Suppressor macrophage treated with lipopolysaccharide for 4 hours (primary cell): ENCODE results near the gene C11orf54.

Source experiments
- DNase-seq: peaks from one replicate; pipeline ENCODE4 v3.0.0-alpha.2; 2020

Gene C11orf54

DNA sequence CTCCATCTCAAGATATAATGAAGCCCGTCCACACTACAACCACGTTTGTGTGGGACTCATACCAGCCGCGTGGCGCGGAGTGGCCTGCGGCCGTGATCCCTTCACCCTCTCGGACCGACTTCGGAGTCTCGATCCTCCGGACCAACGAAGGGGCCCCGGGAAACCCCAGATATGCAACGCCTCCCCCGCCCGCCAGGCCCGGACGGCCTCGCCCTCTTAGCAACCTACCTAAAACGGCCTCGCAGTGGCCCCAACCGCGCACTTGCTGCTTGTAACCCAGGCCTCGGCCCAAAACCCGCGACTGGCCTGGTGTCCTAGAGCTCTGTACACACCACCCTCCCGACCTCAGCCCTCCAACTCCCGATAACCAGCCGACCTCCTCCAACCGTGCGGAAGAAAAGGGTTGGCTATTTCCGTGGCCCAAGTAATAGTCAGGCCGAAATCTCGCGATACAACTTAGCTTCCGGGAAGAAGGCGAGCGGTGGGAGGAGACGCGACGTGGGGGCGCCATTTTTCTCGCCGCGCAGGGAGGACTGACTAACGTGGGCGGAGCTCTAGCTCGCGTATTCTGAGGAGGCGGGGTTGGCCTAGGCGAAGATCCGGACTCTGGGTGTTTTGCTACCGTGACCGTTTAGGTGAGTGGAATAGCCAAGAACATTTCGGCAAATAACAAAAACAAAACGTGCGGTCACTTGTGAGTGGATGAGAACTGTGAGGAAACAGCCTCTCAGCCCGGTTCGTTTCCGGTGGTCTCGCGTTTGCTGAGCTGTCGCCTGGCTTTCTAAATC lies at the start of gene C11orf54, which contains the start of gene TAF1D:
Gene C11orf54, plus strand, starts transcription at position 579 of the 788 bp plus-strand sequence. CDS start 5,722 bp downstream, outside the sequence.
Gene TAF1D, minus strand, starts transcription at position 402 of the 788 bp plus-strand sequence. CDS start 2,191 bp downstream, outside the sequence.
- DNase-seq: peak; percentile 99

DNA sequence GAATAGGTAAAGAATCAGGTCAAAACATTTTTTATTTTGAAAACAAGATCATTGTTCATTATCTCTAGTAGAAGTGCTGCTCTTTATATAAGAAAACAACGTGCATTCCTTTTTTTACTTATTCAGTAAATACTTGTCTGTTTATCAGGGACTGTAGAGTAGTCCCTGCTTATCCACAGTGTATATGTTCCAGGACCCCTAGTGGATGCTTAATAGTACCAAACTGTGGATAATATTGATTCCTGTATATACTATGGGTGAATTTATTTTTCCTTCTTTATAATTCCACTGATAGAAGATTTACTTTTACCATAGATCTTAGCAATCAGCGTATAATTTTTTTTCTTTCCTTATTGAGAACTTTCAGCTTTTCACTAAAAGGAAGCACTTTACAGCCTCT lies 47.4 kb upstream of the C11orf54 start:
- DNase-seq: no peak

DNA sequence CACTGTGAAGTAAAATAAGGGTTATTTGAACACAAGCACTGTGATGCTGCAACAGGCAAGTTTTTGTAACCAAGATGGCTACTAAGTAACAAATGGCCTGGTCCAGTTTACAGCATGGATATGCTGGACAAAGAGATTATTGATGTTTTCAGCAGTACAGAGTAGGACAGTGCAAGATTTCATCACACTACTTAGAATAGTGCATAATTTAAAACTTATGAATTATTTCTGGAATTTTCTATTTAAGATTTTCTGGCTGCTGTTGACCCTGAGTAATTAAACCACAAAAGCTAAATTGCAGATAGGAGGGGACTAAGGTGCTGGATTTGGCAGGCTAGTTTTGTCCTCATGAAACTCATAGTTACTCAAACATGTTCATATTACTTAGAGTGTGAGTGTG lies 46.9 kb upstream of the C11orf54 start:
- no peak for DNase-seq

DNA sequence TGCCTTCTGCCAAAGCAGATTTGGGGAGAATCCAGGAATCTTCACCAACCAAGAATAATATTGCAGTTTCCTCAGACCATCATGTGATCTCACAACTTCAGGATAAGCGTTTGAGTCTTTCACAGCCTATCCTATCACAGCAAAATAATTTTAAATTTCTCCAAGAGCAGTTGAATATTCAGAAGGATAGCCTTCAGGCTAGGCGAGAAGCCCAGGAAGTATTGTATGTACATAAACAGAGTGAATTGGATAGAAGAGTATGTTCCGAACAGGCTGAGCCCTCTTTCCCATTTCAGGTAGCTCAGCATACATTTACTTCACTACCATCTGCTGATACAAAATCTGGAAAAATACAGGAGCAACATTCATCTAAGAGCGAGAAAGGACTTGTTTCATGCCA lies 43.9 kb upstream of the C11orf54 start:
- DNase-seq: no peak

DNA sequence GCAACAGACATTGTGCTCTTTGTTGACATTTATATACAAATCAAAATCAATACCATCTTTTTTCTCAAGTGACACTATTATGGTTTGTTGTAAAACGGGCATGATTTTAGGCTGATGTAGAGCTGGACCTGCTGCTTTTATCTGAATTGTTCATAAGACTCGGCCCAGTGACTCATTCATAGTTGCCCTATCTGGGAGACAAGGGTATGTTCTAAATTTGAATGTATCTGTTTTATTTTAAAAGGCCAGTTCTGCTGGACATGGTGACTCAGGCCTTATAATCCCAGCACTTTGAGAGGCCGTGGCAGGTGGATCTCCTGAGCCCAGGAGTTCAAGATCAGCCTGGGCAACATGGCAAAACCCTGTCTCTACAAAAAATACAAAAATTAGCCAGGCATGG lies 40.6 kb upstream of the C11orf54 start:
- no peak for DNase-seq

DNA sequence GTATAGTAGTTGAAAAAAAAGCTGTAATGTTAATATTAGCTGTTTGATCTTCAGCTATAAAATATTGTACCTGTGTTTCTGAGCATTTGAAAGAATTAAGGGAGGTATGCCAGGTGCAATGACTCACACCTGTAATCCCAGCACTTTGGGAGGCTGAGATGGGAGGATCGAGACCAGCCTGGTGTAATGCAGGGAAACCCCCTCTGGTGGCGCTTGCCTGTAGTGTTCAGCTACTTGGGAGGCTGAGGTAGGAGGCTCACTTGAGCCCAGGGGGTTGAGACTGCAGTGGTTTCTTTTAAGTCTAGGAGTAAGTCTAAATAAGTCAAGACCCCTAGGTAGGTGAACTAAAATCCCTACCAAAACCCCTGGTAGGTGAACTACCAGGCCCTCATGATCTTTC lies 37.2 kb upstream of the C11orf54 start:
- DNase-seq: no peak

DNA sequence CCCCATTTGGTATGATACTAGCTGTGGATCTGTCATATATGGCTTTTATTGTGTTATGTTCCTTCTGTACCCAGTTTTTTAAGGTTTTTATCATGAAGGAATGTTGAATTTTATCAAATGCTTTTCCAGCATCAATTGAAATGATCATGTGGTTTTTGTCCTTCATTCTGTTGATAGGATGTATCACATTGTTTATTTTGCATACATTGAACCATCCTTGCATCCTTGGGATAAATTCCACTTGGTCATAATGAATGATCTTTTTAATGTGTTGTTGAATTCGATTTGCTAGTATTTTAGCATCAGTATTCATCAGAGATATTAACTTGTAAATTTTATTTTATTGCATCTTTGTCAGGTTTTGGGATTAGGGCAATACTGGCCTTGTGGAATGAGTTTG lies 31.2 kb upstream of the C11orf54 start:
- no peak for DNase-seq

DNA sequence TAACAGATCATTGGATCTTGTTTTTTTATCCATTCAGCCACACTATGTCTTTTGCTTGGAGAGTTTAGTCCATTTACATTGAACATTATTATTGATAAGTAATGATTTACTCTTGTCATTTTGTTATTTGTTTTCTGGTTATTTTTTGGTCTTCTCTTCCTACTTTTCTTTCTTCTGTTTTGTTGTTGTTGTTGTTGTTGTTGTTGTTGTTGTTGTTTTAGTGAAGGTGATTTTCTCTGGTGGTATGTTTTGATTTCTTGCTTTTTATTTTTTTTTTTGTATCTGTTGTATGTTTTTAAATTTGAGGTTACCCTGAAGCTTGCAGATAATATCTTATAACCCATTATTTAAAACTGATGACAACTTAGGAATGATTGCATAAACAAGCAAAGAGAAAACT lies 28.8 kb upstream of the C11orf54 start:
- DNase-seq: no peak

DNA sequence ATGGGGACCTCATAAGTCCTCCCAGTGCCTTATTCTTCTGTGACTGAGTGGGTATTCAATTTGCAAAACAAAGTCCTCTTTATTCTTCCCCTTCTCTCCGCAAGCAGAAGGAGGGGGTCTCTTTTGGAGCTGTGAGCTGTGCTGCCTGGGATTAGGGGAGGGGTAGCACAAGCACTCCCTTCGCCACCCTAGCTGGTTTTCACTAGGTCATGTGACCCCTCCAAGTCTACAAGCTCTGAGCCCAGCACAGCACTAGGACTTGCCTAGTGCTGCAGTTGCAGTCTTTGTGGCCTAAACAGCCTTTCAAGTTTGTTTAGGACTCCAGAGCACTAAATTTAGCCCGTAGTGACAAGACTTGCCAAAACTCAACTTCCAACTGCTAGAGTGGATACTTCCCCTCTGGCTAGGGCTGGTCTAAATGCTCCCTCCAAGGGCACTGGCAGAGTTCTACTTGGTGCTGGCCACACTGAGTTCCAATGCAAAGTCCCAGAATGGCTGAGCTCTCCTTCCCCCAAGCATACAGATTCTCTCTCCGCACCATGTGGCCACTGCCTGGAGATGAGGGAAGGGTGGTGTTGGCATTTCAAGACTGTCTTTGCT lies 25.6 kb upstream of the C11orf54 start:
- no peak for DNase-seq

DNA sequence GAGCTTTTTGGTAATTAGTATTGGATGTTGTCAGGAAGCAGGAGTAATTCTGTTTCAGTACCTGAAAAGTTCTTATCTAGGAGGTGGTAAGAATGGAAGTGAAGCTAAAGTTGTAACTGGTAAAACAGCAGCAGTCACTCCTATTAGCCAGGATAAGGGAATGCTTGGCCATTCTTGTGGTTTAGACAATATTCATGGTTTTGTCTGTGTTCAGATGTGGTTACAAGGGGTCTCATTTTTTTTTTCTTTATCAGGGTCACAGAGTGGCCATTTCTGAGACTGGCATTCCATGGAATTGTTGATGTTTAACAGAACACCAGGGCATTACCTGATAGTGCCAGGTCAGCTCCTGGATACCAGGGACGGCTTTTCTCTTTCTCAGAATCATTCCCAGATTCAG lies 24.0 kb upstream of the C11orf54 start:
- DNase-seq: no peak

DNA sequence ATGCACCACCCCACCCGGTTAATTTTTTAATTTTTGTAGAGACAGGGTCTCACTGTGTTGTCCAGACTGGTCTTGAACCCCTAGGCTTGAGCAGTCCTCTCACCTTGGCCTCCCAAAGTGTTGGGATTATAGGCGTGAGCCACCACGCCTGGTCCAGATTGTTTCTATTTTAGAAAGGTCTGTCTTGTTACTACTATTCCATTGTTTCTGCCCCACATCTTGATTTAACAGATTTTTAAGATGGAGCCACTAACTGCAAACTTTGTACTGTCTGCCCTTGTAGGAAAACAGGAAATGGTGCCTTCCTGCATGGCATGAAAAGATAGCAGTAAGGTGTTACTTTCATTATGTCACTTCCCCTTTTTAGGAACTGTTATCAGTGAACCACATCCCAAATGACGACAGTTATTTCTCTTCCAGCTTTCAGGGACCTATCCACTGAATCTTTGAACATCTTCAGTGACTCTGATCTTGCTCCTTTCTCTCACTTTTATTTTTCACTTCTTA lies 23.4 kb upstream of the C11orf54 start:
- DNase-seq: no peak

DNA sequence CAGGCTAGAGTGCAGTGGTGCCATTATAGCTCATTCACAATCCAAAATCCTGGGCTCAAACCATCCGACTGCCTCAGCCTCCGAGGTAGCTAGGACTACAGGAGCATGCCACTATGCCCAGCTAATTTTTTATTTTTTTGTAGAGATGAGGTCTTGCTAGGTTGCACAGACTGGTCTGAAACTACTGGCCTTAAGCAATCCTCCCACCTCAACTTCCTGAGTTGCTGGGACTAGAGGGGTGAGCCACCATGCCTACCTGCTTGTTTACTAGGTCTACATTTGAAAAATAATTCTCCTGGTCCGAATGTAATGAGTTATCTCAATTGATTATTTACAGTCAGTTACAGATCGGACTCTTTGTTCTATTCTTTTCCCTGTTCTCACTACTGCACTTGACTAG lies 22.2 kb upstream of the C11orf54 start:
- no peak for DNase-seq

DNA sequence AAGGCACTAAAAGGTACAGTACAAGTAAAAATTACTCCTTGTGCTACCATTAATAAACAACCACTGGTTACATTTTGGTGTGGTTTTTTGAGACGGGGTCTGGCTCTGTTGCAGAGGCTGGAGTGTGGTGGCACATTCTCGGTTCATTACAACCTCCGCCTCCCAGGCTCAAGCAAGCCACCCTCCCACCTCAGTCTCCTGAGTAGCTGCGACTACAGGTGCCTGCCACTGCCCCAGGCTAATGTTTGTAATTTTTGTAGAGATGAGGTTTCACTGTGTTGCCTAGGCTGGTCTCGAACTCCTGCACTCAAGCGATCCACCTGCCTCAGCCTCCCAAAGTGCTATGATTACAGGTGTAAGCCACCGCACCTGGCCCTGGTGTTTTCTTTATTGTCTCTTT lies 20.9 kb upstream of the C11orf54 start:
- no peak for DNase-seq

DNA sequence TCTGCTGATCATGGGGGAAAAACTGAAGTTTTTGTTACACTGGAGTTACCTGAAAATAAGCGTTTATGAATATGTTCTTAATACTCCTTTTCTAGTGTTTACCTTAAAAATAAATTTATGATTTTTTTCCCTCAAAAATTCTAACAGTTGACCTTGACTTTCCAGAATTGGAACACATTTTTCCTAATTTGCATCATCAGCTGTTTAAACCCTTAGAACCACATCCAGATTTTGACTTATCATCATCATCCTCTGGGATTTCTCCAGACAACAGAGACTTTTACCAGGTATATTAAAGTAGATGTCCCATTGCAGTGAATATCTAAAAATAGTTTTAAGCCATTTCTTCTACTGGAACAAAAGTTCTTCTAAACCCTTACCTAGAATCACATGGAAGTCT lies 17.4 kb upstream of the C11orf54 start:
- DNase-seq: no peak

DNA sequence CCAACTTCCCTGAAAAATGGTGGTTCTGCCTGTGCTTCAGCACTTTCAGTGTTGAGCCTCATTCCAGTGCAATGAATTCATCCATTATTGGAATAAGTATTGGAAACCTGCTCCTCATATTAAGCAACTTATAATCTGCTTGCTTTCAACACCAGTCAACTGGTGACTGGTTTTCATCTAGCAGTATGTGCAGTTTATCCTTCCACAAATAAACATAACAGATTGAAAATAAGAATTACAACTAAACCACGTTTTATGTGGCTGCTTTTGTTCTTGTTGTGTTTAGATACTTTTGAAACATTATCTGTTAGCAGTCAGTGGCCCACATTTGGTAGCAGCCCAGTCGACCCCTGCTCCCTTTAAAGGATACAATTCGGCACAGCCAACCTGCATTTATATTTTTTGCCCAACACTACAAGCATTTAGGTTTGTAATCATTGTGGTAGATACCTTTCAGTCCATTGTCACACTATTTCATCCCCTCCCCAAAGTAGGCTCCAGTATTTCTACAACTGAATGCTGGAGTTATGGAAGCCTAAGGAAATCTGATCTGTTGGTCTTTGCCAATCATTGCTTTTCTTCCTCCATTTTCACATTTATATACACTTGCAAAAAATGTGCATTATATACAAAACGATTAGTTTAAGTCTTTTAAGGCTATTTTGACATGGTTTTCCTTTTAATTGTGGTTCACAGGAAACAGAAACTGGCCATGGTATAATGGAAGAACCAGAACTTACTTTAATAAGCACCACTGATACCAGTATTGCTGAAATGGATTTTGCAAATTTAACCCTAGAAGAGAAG lies 13.3 kb upstream of the C11orf54 start:
- DNase-seq: no peak

DNA sequence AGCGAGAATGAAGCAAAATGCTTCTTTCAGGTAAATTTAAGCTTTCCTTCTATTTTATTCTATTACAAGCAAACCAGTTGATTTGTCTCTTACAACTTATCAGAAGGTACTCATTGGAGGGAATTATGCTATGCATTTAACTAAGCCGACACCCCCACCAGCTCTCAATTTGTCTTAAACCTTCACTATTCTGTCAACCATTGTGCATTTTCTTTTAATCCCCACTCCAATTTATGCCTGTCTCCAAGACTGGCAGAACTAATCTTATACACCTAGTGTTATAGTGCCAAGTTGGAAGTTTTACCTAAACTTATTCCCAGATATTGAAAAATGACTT lies 12.7 kb upstream of the C11orf54 start:
- no peak for DNase-seq

DNA sequence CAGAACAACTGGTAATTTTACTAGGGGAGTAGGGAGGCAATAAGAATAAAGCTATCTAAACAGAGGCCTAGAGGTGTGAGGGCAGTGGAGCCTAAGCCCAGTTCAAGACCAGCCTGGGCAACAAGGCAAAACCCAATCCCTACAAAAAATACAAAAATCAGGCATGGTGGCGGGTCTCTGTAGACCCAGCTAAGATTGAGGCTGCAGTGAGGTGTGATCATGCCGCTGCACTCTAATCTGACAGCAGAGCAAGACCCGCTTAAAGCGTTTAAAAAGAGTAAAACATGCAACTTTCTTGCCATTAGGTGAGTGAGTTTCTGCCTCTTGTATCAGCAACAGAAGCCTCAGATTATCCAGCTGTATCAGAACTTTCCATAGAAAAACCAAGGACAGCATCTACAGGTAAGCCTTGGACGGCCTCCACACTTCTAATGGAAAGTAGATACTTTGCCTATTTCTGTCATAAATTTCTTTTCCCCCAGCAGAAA lies 12.3 kb upstream of the C11orf54 start:
- no peak for DNase-seq

DNA sequence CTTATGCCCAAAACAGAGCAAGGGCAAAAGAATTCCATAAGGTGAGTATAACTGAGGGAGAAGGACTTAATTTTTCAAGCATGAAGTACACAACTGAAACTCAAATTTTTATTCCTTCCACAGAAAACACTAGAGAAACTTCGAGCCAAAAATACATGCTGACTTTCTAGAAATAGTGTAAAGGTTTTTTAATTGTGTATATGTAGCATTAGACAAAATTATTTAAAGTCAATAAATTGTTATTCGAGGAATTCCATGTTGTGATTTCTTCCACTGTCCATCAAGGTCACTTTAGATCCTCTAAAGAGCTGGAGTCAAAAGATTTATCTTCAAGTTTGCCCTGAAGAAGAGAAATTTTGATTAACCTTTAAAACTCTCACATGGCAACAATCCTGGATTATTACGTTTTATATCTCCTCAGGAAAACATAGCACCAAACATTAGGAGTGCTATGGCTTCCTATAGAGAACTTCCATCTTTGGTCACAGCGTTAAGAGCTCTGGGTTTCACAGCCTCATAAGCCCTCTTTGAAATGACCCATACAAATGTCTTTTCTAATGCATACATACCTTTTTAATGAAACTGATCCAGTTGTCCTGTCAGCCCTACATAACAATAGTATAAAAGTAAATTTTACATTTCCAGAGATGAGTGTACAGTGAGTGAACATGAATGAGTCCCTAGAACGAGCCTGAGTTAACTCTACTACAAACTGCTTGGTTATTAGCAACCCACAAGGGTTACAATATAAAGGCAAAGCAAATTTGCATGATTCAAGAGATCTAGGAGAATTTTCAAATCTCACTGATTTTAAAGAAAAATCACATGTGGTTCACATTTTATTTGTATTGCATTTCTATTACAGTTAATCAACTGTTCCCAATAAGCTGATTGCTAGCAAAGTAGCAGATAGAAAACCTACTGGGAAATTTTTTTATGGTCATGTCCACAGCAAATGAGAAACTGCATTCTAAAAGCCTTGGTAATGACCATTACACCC lies 11.1 kb upstream of the C11orf54 start:
- no peak for DNase-seq

DNA sequence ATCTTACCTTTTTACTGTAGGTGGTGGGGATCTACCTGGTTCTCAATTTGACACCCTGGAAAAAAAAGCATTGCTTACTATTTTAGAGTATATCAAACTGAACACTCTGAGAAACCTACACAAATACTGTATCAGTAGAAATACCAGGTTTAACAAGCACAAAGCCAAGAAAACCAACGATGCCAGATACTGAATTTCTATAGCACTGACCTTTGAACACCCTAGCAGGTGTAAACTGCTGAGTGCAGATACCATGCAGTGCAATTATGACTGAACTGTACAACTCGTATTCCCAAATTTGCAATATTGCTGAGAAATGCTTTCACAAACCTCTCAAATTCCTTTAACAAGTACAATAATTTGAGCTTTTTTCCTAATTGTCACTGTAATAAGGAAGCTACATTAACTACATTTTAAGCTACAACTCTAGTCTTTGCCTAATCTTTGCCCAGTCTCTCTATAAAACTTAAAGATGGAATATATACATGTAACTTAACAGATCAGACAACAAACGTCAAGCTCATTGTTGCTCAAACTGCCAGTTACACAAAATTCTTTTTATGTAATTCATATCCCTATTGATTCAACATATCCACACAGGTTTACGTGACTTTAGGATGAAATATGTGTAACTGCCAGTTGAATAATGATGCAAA lies 9.1 kb upstream of the C11orf54 start:
- no peak for DNase-seq

DNA sequence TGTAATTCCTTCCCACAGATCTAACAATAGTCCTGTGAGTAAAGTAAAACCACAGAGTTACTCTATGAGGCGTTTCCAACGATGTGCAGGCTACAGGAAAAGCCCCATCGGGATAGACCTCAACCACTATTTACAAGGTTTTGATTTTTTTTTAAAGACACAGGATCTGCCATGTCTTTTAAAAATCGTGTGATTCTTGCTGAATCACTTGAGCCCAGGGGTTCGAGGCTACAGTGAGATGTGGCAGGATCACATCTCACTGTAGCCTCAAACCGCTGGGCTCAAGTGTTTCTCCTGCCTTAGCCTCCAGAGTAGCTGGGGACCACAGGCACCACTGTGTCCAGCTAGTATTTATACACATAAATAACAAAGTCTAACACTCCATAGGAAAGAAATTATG lies 8.0 kb upstream of the C11orf54 start:
- no peak for DNase-seq

DNA sequence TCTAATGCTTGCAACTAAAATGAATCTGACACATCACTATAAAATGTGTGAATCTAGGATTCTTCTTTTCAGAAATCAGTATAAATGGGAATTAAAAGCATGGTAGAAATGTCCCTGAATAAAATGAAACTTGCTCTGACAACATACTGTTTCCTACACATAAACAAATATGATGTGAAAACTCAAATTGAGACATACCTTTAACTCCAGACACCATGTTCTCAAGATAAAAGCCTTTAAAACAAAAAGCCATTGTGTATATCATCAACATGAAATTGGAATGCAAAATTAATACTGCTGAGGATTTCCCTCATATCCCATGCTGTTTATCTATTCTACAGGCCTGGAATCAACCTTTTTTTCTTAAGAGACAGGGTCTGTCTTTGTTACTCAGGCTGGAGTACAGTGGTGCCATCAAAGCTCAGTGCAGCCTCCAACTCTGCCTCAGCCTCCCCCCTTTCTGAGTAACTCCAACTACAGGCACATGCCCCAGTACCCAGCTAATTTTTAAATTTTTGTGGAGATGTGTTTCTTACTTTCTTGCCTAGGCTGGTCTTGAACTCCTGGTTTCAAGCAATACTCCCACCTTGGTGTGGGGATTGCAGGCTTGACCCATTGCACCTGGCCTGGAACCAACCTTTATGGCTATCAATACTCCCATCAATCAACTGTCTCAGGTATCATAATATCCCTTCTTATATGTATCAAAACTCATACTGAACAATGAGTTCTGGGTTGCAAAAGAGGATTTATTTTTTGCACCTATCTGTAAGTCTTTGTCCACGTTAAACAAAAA lies 6.8 kb upstream of the C11orf54 start:
- no peak for DNase-seq
